HepG2 (cell line): ENCODE results near the gene CPVL.

Experiments
- SRSF1 ChIP-seq: fragments of 200-400 bp; formaldehyde crosslinking; optimal IDR thresholded peaks from 2 replicates; pipeline ENCODE3; 2017; ENCODE audit warnings: mild to moderate bottlenecking, low read depth, low read length, moderate library complexity
- TF ChIP-seq, protein P1 (sequence below), 2 experiments: fragments of 450-650 bp in 1 of 2; sonication (generic) in 1 of 2; formaldehyde crosslinking in 1 of 2; IDR thresholded peaks; 2 replicates each; pipeline versions ENCODE4 v1.6.1 to v1.8.0; 2016 to 2022; ENCODE audit warnings: antibody characterized with exemption in 1 of 2, mild to moderate bottlenecking in 1 of 2, missing genetic modification reagents in 1 of 2
- TF ChIP-seq, protein P2 (sequence below): IDR thresholded peaks from 2 replicates; pipeline ENCODE4 v1.6.1; 2012; ENCODE audit warnings: inconsistent platforms

DNA sequence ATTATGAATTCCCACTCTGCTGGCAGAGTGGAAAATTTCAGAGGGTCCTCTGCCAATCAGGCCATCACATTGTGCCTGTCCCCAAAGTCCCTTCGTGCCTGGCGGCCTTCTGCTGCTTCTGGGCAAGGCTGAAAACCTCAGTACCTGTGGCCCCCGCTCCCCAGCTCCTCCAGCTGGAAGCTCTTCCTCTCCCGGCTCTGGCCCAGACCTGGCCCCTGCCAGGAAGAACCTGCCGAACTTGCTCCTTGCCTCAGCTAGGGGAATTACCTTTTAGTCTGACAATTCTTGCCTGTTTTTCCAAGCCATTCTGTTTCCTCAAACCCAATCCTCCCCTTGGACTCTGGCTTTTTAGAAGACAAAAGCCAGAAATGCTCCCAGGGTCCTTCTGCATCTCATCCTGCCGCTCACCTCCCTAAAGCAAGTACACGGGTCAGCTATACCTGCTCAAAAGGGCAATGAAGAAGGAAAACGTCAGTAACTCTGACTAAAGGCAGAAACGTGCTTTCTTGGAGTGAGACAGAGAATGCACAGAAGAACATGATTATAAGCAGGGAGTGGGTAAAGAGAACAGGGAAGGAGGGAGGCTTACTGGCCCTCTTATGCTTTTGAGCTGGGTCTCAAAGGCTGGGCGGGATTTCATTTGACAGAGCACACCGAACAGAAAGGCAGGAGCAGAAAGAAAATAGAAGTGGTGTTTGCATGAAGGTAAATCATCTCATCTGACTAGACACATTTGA is 160.1 kb downstream of the CPVL start:
- TF ChIP-seq, protein P1, sequence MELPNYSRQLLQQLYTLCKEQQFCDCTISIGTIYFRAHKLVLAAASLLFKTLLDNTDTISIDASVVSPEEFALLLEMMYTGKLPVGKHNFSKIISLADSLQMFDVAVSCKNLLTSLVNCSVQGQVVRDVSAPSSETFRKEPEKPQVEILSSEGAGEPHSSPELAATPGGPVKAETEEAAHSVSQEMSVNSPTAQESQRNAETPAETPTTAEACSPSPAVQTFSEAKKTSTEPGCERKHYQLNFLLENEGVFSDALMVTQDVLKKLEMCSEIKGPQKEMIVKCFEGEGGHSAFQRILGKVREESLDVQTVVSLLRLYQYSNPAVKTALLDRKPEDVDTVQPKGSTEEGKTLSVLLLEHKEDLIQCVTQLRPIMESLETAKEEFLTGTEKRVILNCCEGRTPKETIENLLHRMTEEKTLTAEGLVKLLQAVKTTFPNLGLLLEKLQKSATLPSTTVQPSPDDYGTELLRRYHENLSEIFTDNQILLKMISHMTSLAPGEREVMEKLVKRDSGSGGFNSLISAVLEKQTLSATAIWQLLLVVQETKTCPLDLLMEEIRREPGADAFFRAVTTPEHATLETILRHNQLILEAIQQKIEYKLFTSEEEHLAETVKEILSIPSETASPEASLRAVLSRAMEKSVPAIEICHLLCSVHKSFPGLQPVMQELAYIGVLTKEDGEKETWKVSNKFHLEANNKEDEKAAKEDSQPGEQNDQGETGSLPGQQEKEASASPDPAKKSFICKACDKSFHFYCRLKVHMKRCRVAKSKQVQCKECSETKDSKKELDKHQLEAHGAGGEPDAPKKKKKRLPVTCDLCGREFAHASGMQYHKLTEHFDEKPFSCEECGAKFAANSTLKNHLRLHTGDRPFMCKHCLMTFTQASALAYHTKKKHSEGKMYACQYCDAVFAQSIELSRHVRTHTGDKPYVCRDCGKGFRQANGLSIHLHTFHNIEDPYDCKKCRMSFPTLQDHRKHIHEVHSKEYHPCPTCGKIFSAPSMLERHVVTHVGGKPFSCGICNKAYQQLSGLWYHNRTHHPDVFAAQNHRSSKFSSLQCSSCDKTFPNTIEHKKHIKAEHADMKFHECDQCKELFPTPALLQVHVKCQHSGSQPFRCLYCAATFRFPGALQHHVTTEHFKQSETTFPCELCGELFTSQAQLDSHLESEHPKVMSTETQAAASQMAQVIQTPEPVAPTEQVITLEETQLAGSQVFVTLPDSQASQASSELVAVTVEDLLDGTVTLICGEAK (IDR thresholded peaks at IDR 0.05), result no peak
- TF ChIP-seq, protein P1 (CRISPR knock-in tag; IDR thresholded peaks at IDR 0.05), result no peak
- no peak for TF ChIP-seq SRSF1
- TF ChIP-seq, protein P2, sequence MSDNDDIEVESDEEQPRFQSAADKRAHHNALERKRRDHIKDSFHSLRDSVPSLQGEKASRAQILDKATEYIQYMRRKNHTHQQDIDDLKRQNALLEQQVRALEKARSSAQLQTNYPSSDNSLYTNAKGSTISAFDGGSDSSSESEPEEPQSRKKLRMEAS, result no peak
